Uterus (tissue), 2 donors: ENCODE results near the gene ZBTB20.

Experiments used
- CTCF ChIP-seq, 4 experiments: fragments of 200-600 bp in 2 of 4; fragments of 450-650 bp in 2 of 4; sonication (generic) in 2 of 4; IDR thresholded peaks; one replicate each; pipeline ENCODE4 v1.5.1; 2016 to 2019; ENCODE audit warnings: antibody characterized with exemption in 4 of 4, mild to moderate bottlenecking in 2 of 4, moderate library complexity in 1 of 4
- POLR2A ChIP-seq, 2 donors: fragments of 450-650 bp; IDR thresholded peaks; one replicate each; pipeline ENCODE4 v1.6.1; 2016; ENCODE audit warnings: antibody characterized with exemption in 2 of 2, mild to moderate bottlenecking in 1 of 2, moderate library complexity in 1 of 2

- TF ChIP-seq POLR2A (IDR thresholded peaks at IDR 0.05) (no peak), CTCF (IDR thresholded peaks at IDR 0.05) (no peak)
Measured at GRCh38 chr3:114466251-114466650, 680.8 kb downstream of the ZBTB20 start.
